Measurements from ENCODE around the gene PTPRCAP. TPM values are rescaled to one million over a fixed set of nuclear protein-coding genes. Genes with fewer than 3 reads are reported as not detected.

PTPRCAP gene
- total RNA-seq, 6 experiments from 2014 or later, result 0.35 to 0.50 (median 0.40) TPM; not detected in 3

DNA sequence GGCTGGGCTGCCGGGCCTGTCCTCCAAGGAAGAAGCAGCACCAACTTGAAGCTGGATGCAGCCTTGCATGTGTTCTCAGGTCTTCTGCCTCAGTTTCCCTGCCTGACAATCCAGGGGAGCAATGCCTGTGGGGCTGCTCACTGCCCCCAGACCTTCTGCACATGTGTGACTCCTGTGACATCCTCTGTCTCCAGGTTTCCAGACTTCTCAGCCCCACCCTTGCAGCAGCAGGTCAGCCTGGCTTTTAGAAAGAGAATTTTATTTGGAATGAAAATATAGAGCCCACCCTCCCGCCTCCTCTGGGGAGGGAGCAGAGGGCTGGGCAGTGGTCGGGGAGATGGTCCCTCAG is 301 bp upstream of the PTPRCAP start:
- no peaks in the 10 kb centered on the region for H3K9me3 Mint-ChIP-seq
- H3K4me1 Mint-ChIP-seq (ENCODE audit: low read depth), result peaks cover 10% of the 10 kb centered on the region; the same call in 1 of the 2 replicates
- no peak overlapping the region for H3K4me3 Mint-ChIP-seq
- no peaks in the 10 kb centered on the region; the same call in 1 of the 2 replicates for H3K36me3 Mint-ChIP-seq (ENCODE audit: low read depth)
- no peak overlapping the region for H3K27ac Mint-ChIP-seq
- no peak for DNase-seq
- TF ChIP-seq, protein P1, sequence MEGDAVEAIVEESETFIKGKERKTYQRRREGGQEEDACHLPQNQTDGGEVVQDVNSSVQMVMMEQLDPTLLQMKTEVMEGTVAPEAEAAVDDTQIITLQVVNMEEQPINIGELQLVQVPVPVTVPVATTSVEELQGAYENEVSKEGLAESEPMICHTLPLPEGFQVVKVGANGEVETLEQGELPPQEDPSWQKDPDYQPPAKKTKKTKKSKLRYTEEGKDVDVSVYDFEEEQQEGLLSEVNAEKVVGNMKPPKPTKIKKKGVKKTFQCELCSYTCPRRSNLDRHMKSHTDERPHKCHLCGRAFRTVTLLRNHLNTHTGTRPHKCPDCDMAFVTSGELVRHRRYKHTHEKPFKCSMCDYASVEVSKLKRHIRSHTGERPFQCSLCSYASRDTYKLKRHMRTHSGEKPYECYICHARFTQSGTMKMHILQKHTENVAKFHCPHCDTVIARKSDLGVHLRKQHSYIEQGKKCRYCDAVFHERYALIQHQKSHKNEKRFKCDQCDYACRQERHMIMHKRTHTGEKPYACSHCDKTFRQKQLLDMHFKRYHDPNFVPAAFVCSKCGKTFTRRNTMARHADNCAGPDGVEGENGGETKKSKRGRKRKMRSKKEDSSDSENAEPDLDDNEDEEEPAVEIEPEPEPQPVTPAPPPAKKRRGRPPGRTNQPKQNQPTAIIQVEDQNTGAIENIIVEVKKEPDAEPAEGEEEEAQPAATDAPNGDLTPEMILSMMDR (IDR thresholded peaks at IDR 0.05), result no peak
- peaks cover 9% of the 10 kb centered on the region; the same call in 1 of the 2 replicates for H3K27me3 Mint-ChIP-seq (ENCODE audit: insufficient read depth)

GRCh38 chr11:67436459-67437081 is 912 bp downstream of the PTPRCAP start:
- Mint-ChIP-seq H3K36me3 (ENCODE audit: low read depth) (peaks cover 8% of the 10 kb centered on the region), H3K4me1 (ENCODE audit: low read depth) (no peaks in the 10 kb centered on the region), H3K27me3 (ENCODE audit: insufficient read depth) (peaks cover 9% of the 10 kb centered on the region), H3K4me3 (no peak overlapping the region), H3K27ac (peak overlapping the region; percentile 30; the same call in 1 of the 2 replicates), H3K9me3 (no peaks in the 10 kb centered on the region)
- DNase-seq, result no peak
- TF ChIP-seq, protein P1 (IDR thresholded peaks at IDR 0.05), result no peak

- TF ChIP-seq, protein P1 (IDR thresholded peaks at IDR 0.05), result no peak
- no peaks in the 10 kb centered on the region for H3K4me1 Mint-ChIP-seq (ENCODE audit: low read depth)
- H3K27ac Mint-ChIP-seq, result no peak overlapping the region
- peaks cover 9% of the 10 kb centered on the region for H3K27me3 Mint-ChIP-seq (ENCODE audit: insufficient read depth)
- peaks cover 8% of the 10 kb centered on the region for H3K36me3 Mint-ChIP-seq (ENCODE audit: low read depth)
- no peak overlapping the region; the same call in 1 of the 2 replicates for H3K4me3 Mint-ChIP-seq
- no peak for DNase-seq
- H3K9me3 Mint-ChIP-seq, result no peaks in the 10 kb centered on the region
Measured at GRCh38 chr11:67435727-67436458, 1.6 kb downstream of the PTPRCAP start.

DNA sequence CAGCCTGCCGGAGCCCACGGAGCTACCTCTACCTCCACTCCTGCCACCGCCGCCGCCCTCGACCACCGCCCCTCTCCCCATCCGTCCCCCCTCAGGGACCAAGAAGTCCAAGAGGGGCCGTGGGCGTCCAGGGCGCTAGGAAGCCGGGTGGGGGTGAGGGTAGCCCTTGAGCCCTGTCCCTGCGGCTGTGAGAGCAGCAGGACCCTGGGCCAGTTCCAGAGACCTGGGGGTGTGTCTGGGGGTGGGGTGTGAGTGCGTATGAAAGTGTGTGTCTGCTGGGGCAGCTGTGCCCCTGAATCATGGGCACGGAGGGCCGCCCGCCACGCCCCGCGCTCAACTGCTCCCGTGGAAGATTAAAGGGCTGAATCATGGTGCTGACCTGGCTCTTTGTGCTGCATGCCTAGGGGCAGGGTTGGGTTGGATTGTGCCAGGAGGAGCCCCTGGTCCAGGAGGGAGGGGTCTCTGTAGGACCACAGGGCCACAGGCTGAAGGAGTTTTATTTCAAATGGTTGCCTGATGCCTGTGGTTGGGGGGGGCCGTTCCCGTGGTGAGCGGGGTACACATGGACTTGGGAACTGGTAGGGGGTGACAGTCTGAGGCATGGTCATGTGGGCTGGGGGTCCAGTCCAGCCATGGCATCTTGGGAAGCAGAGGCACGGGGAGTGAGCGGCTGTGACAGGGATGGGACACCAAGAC is 2.3 kb downstream of the PTPRCAP start:
- no peak overlapping the region for H3K4me3 Mint-ChIP-seq
- H3K36me3 Mint-ChIP-seq (ENCODE audit: low read depth), result peaks cover 8% of the 10 kb centered on the region
- H3K9me3 Mint-ChIP-seq, result no peaks in the 10 kb centered on the region
- H3K27ac Mint-ChIP-seq, result no peak overlapping the region
- TF ChIP-seq, protein P1 (IDR thresholded peaks at IDR 0.05), result no peak
- no peaks in the 10 kb centered on the region for H3K4me1 Mint-ChIP-seq (ENCODE audit: low read depth)
- DNase-seq, result no peak
- H3K27me3 Mint-ChIP-seq (ENCODE audit: insufficient read depth), result peaks cover 7% of the 10 kb centered on the region

DNA sequence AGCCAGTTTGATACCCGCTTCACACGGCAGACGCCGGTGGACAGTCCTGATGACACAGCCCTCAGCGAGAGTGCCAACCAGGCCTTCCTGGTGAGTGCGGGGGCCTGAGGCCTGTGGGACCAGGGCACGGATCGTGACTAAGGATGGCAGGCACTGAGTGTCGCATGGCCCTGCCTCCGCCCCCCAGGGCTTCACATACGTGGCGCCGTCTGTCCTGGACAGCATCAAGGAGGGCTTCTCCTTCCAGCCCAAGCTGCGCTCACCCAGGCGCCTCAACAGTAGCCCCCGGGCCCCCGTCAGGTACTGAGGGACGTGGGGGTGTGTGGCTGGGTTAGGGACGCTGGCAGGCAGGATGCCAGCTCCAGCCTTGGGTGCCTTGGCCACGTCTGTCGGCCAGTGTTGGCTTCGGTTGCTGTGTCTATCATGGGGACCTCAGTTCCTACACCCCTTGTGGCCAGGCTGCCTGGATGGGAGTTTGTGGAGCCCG is 3.0 kb downstream of the PTPRCAP start:
- Mint-ChIP-seq H3K27me3 (ENCODE audit: insufficient read depth) (peaks cover 6% of the 10 kb centered on the region), H3K36me3 (ENCODE audit: low read depth) (peaks cover 8% of the 10 kb centered on the region), H3K9me3 (no peaks in the 10 kb centered on the region), H3K27ac (no peak overlapping the region), H3K4me1 (ENCODE audit: low read depth) (no peaks in the 10 kb centered on the region), H3K4me3 (no peak overlapping the region)
- DNase-seq, result no peak
- TF ChIP-seq, protein P1 (IDR thresholded peaks at IDR 0.05), result no peak
